Colonic mucosa (tissue), 4 donors: ENCODE results near the gene DNLZ. TPM values are rescaled to one million over a fixed set of nuclear protein-coding genes. Genes with fewer than 3 reads are reported as not detected.

Experiments
- DNase-seq: peaks from one replicate; pipeline ENCODE4 v3.0.0-alpha.2; 2020
- H3K27ac ChIP-seq: fragments of 200-600 bp; one replicate; pipeline ENCODE4 v1.8.0; 2021
- H3K27me3 ChIP-seq: fragments of 200-600 bp; one replicate; pipeline ENCODE4 v1.8.0; 2021
- H3K36me3 ChIP-seq: fragments of 200-600 bp; one replicate; pipeline ENCODE4 v1.8.0; 2021
- H3K4me1 ChIP-seq: fragments of 200-600 bp; one replicate; pipeline ENCODE4 v1.8.0; 2021; ENCODE audit warnings: mild to moderate bottlenecking
- H3K4me3 ChIP-seq: fragments of 200-600 bp; one replicate; pipeline ENCODE4 v1.8.0; 2021
- H3K9ac ChIP-seq, 2 donors: one replicate each; pipeline ENCODE4 v1.7.0; 2013; ENCODE audit warnings: control low read depth in 2 of 2, low read depth in 2 of 2, low read length in 2 of 2
- H3K9me3 ChIP-seq: fragments of 200-600 bp; one replicate; pipeline ENCODE4 v1.8.0; 2021
- CTCF ChIP-seq: fragments of 200-600 bp; IDR thresholded peaks from one replicate; pipeline ENCODE4 v1.8.0; 2022; ENCODE audit warnings: antibody characterized with exemption, mild to moderate bottlenecking
- intact Hi-C: fragments of 100-400 bp; cut with DNase I; formaldehyde crosslinking; loops from one replicate; pipeline ENCODE4 v1.14.1; 2022
- total RNA-seq, 2 donors: library from RNA; stranded (reverse); fragmentation: NEBNext Ultra II Directional in 1 of 2; extraction: Animal tissue kit (Norgen Biotek cat#: 25700) in 1 of 2; gene quantifications; one replicate each; pipeline ENCODE4 v1.2.1, GENCODE V29; 2021
- donor health status: healthy.
- donor health status: DM: no; HTN: no; CAD: no.
- donor health status: DM: no; HTN: no; CAD: no.

The DNLZ gene
- total RNA-seq, 2 donors from 2014 or later = 10.0 to 10.8 TPM

- no peak for DNase-seq
- H3K27ac ChIP-seq = peak overlapping the region; percentile 59
- no peaks in the 10 kb centered on the region for H3K27me3 ChIP-seq
- H3K4me3 ChIP-seq = no peak overlapping the region
- H3K36me3 ChIP-seq = no peaks in the 10 kb centered on the region
- intact Hi-C loops = no loop called here
- peaks cover 9% of the 10 kb centered on the region for H3K4me1 ChIP-seq
- H3K9ac ChIP-seq = peak overlapping the region in 1 of 2 donors; percentile 3
- no peaks in the 10 kb centered on the region for H3K9me3 ChIP-seq
- no peak for TF ChIP-seq CTCF
Measured at GRCh38 chr9:136361754-136362449, 1.6 kb downstream of the DNLZ start.

- no peak for TF ChIP-seq CTCF
- no peak overlapping the region for H3K9ac ChIP-seq
- intact Hi-C loops = no loop called here
- H3K27ac ChIP-seq = peak overlapping the region; percentile 59
- H3K9me3 ChIP-seq = no peaks in the 10 kb centered on the region
- peaks cover 9% of the 10 kb centered on the region for H3K4me1 ChIP-seq
- no peak for DNase-seq
- no peaks in the 10 kb centered on the region for H3K27me3 ChIP-seq
- H3K36me3 ChIP-seq = no peaks in the 10 kb centered on the region
- no peak overlapping the region for H3K4me3 ChIP-seq
Measured at GRCh38 chr9:136361047-136361753, 2.3 kb downstream of the DNLZ start.

- no peak for DNase-seq
- intact Hi-C loops = no loop called here
- Histone ChIP-seq H3K9ac (no peak overlapping the region), H3K36me3 (no peaks in the 10 kb centered on the region), H3K27ac (no peak overlapping the region), H3K4me3 (no peak overlapping the region), H3K27me3 (no peaks in the 10 kb centered on the region), H3K9me3 (no peaks in the 10 kb centered on the region), H3K4me1 (peaks cover 9% of the 10 kb centered on the region)
- no peak for TF ChIP-seq CTCF
Measured at GRCh38 chr9:136359774-136360718, 3.5 kb downstream of the DNLZ start.

- no peak overlapping the region for H3K27ac ChIP-seq
- TF ChIP-seq CTCF = no peak
- intact Hi-C loops = no loop called here
- no peaks in the 10 kb centered on the region for H3K36me3 ChIP-seq
- H3K9me3 ChIP-seq = no peaks in the 10 kb centered on the region
- no peaks in the 10 kb centered on the region for H3K27me3 ChIP-seq
- H3K9ac ChIP-seq = no peak overlapping the region
- no peak for DNase-seq
- peaks cover 6% of the 10 kb centered on the region for H3K4me1 ChIP-seq
- H3K4me3 ChIP-seq = no peak overlapping the region
Measured at GRCh38 chr9:136358888-136359287, 4.7 kb downstream of the DNLZ start.

- DNase-seq = no peak
- H3K36me3 ChIP-seq = no peaks in the 10 kb centered on the region
- no peaks in the 10 kb centered on the region for H3K27me3 ChIP-seq
- intact Hi-C loops = no loop called here
- TF ChIP-seq CTCF = no peak
- no peak overlapping the region for H3K9ac ChIP-seq
- no peak overlapping the region for H3K27ac ChIP-seq
- H3K9me3 ChIP-seq = no peaks in the 10 kb centered on the region
- peaks cover 5% of the 10 kb centered on the region for H3K4me1 ChIP-seq
- H3K4me3 ChIP-seq = no peak overlapping the region
Measured at GRCh38 chr9:136358016-136358415, 5.5 kb downstream of the DNLZ start.
